ENCODE data around the gene DDX3X. TPM values are rescaled to one million over a fixed set of nuclear protein-coding genes. Genes with fewer than 3 reads are reported as not detected.
A peak's percentile ranks its signal among the peaks of the same experiment; 100 is the strongest.
"Not testable (repeated sequence)": the region's sequence is repeated elsewhere in the genome, so short reads cannot be mapped to it uniquely, and the experiment has no call there.

Gene DDX3X
- polyA plus RNA-seq (ENCODE audit: insufficient read length): 161 TPM

DNA sequence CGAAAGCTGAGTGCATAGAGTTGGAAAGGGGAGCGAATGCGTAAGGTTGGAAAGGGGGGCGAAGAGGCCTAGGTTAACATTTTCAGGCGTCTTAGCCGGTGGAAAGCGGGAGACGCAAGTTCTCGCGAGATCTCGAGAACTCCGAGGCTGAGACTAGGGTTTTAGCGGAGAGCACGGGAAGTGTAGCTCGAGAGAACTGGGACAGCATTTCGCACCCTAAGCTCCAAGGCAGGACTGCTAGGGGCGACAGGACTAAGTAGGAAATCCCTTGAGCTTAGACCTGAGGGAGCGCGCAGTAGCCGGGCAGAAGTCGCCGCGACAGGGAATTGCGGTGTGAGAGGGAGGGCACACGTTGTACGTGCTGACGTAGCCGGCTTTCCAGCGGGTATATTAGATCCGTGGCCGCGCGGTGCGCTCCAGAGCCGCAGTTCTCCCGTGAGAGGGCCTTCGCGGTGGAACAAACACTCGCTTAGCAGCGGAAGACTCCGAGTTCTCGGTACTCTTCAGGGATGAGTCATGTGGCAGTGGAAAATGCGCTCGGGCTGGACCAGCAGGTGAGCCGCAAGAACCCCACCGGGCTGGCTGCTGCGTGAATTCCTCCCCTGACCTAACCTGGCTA lies at the start of gene DDX3X:
Gene DDX3X (plus strand): TSS at position 419 of the 619 bp plus-strand sequence. CDS start 91 bp downstream, at position 510.
- peak; percentile 87 for DNase-seq (ENCODE audit: low read depth)

- DNase-seq (ENCODE audit: low read depth): not testable (repeated sequence)
Measured at GRCh38 chrX:41285928-41286327, 48.0 kb upstream of the DDX3X start.

DNA sequence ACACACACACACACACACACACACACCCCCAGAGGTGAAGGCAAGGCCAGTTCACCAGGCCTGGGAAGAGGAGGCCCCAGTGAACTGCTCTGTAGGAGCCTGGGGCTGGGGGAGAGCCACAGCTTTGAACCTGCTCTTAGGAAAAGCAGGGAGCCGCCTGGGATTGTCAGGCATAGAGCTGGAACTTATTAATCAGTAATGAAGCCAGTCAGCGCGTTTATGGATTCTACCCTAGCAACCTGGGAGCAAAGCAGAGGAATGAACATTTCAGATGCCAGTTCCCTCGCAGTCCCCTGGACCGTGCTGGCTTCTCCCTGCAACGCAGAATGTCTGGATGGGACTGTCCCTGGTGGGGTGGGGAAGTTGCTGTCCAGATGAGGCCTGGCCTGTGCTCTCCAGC lies 45.3 kb upstream of the DDX3X start:
- DNase-seq (ENCODE audit: low read depth): no peak

GRCh38 chrX:41289095-41289494 lies 44.9 kb upstream of the DDX3X start:
- no peak for DNase-seq (ENCODE audit: low read depth)

GRCh38 chrX:41291309-41291708 lies 42.7 kb upstream of the DDX3X start:
- DNase-seq (ENCODE audit: low read depth): no peak

DNA sequence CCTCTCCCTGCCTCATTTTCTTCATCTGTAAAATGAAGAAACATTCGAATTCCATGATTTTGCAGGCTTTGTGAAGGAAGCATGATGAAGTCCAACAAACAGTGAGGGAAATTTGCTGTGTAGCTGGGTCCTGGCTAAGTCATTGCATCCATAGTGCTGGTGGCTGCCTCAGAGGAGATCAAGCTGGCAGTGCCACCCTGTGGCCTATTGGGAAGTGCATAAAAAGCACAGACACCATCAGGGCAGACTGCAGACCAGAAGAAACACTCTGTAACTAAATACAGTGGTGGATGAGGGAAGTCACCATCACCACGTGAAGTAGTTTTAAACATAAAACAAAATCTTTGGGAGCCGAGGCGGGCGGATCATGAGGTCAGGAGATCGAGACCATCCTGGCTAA lies 40.7 kb upstream of the DDX3X start:
- DNase-seq (ENCODE audit: low read depth): no peak

DNA sequence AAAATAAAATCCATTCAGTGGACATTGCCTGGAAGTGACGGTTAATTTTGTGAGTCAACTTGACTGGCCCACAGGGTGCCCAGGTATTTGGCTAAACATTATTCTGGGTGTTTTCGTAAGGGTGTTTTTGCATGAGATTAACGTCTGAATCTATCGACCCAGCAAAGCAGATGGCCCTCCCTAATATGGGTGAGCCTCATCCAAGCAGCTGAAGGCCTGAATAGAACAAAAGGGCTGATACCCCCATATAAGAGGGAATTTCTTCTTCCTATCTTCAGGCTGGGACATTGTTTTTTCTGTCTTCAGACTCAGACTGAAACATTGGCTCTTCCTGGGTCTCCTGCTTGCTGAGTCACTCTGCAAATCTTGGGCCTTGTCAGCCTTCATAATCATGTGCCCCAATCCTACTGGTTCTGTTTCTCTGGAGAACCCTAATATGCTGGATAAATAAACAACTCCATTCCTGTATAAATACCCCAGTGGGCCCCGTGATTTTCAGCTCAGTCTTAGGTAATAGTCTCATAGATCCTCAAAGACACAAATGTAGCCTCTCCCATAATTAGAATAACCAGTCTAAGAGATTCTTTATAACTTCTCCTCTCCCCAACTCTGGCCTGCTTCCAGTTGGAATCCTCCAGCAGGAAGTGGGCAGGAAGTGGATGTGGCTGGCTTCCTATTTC lies 33.1 kb upstream of the DDX3X start:
- DNase-seq (ENCODE audit: low read depth): no peak

GRCh38 chrX:41301438-41301824 lies 32.5 kb upstream of the DDX3X start:
- DNase-seq (ENCODE audit: low read depth): no peak

GRCh38 chrX:41302370-41302769 lies 31.6 kb upstream of the DDX3X start:
- no peak for DNase-seq (ENCODE audit: low read depth)

DNA sequence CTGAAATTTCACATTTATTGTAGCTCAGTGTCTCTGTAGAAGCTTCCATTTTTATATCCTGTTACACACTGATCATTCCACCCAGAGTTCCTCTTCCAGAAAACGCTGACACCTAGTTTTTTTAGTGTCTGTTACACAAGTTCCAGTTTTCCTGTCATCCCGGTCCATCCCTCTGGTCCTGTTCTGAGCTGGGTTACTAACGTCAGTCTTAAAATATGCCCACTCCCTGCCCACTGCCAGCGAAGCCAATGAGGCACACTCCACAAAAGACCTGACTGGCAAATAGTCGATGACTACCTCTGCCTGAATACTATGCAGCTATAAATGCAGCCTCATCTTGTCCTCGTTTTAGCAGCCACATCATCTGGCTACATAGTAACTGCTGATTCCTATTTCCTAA lies 30.9 kb upstream of the DDX3X start:
- no peak for DNase-seq (ENCODE audit: low read depth)

DNA sequence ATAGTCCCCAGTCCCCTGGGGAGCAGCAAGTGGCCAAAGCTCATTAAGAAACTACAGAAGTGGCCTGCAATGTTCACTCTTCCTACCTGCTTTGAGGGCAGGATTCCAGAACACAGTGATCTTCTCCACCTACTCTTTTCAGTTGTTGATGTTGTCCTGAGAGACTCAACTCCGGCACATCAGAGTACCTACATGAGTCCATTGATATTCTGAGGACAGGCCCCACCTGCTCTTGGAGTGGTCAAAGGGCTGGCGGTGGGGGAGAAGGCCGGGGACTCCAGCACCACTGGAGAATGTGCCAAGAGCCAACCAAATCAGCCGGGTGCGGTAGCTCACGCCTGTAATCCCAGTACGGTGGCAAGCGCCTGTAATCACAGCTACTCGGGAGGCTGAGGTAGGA lies 29.8 kb upstream of the DDX3X start:
- DNase-seq (ENCODE audit: low read depth): no peak

DNA sequence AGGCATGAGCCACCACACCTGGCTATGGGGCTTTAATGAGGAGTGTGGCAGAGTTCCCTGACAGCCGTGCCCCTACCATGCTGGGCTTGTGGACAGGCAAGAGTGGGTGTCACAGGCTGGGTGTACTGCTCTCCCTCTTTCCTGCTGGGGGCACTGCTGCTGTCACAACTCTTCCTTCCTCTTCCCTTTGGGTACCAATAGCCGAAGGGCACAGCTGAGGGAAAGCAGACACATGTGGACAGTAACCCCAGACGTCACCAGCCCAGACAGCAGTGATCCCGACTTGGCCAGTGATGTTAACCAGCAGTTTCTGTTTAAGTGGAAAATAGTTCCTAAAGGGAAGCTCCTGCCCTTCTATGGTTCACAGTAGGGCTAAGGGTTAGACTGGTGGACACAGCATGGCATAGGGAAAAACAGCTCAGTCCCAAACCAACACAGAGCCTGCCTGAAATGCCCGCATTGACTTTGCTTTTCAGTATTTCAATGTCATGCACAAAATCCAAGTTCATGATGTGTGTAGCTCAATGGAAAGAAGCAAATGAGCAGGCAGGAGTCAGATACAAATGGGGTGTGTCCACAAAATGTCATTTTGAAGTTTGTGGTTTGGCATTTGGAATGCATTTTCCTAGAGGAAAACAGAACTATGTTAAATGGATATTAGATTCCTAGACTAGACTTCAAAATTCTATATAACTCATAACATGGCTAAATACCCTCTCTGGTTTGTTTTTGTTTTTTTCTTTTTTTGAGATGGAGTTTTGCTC lies 24.9 kb upstream of the DDX3X start:
- no peak for DNase-seq (ENCODE audit: low read depth)

- no peak for DNase-seq (ENCODE audit: low read depth)
Measured at GRCh38 chrX:41312786-41313185, 21.2 kb upstream of the DDX3X start.

DNA sequence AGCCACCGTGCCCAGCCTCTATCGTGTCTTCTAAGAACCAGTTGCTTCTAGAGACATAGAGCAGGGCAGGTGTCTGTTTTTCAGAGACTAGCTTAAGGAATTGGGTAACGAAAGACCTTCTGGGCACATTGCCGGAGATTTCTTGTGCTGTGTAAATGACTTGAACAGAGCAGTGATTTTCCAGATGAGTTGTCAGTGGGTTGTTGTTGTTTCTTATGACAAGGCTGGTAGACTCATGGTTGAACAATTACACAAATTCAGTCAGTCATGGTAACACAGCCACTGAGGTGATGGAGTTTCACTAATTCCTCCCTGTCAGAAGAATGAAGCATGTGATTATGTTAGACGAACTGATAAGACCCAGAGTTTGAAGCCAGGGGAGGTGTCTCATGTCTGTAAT lies 20.5 kb upstream of the DDX3X start:
- DNase-seq (ENCODE audit: low read depth): no peak

DNA sequence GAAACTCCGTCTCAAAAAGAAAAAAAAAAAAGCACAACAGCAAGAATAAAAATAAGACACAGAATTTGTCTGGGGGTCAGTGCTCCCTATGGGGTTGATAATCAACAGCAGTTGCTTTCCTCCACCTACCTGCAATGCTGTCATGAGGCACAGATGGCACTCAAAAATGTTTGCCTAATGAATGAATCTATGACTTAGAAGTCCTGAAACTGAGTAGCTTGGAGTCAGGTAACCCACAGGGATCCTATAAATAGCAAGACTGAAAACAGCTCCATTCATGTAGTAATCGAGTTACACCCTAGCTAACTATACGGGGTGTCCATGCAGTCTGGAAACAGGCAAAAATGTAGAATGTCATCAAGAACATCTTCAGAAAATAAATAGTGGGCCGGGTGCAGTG lies 19.8 kb upstream of the DDX3X start:
- DNase-seq (ENCODE audit: low read depth): no peak

DNA sequence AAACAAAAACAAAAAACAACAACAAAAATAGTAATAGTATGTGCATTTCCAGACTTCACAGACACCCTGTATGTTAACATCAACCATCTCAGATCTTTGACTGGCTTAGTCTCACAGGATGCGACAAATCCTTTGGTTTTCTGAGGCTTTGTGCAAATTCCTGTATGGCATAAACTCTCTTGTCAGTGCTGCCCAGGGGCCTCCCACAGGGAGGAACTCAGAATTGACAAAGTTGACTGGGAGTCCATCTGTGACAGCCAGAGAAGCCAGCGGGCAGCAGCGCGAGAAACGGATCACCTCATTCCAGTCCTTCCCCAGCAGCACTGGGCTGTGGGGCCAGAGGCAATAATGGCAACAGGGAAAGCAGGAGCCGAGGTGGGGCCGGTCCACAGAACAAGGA lies 19.1 kb upstream of the DDX3X start:
- DNase-seq (ENCODE audit: low read depth): no peak

GRCh38 chrX:41316266-41316665 lies 17.7 kb upstream of the DDX3X start:
- not testable (repeated sequence) for DNase-seq (ENCODE audit: low read depth)

- no peak for DNase-seq (ENCODE audit: low read depth)
Measured at GRCh38 chrX:41317477-41318208, 16.3 kb upstream of the DDX3X start.

DNA sequence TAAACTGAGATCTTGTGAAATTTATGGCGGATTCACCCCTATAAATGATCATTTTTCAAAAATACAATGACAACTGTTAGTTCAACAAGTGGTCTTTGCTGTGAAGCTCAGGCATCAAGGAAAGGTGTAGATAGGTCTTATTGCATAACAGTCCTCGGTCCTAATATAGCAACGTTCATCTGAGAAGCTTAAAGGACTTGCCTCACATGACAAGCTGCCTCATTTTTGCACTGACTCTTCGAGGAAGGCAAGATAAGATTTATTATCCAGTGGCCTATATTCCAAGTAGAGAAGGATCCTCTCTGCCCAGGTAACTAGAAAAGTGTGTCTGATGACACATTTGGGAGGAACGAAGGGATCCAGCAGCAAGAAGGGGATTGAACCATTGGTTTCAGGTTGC lies 13.6 kb upstream of the DDX3X start:
- DNase-seq (ENCODE audit: low read depth): no peak

DNA sequence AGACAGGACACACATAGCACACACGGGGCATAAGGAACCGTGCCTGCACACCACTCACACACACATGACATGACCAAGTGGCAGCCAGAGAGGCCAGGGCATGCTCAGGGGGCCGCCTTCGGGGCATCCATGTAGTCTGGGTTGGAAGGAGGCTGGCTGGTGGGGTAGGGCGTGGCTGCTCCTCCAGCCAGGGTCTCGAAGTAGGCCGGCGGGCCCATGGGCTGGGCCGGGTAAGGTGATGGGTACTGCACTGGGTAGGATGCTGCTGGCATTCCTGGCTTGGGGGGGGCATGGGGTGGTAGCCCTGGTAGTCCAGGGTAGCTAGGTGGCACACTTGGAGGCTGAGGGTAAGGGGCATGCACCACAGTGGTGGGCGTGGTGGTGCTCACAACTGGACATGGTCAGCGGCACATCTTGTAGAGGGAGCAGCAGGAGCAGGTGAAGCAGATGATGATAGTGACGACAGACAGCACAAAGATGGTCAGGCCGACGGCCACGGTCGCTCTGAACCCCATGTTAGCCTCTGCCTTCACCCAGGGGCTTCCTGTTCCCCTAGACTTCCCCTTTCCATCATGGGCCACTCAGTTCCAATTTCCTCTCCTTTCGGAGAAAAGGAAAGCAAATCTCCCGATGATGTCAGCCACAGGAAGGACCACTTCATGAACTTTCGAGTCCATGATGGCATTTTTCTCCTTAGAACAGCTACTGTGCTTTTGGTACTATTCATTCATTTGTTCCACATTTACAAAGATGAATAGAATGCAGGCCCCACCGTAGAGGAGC lies 10.9 kb upstream of the DDX3X start:
- no peak for DNase-seq (ENCODE audit: low read depth)

DNA sequence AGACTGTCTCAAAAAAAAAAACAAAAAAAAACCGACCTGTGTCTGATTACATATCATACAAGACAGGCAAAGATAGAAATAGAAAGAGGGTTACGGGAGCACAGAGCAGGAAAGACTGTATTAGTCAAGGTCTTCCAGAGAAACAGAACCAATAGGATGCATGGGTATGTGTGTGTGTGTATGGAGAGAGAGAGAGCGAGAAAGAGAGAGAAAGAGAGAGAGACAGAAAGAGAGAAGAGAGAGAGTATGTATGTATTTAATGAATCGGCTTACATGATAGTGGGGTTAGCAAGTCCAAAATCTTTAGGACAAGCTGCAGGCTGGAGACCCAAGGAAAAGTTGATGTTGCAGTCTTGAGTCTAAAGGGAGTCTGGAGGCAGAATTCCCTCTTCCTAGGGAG lies 7.5 kb upstream of the DDX3X start:
- DNase-seq (ENCODE audit: low read depth): no peak
